ENCODE results near the gene MGST3.
"Not testable (repeated sequence)": the region's sequence is repeated elsewhere in the genome, so short reads cannot be mapped to it uniquely, and the experiment has no call there.

The MGST3 gene

DNA sequence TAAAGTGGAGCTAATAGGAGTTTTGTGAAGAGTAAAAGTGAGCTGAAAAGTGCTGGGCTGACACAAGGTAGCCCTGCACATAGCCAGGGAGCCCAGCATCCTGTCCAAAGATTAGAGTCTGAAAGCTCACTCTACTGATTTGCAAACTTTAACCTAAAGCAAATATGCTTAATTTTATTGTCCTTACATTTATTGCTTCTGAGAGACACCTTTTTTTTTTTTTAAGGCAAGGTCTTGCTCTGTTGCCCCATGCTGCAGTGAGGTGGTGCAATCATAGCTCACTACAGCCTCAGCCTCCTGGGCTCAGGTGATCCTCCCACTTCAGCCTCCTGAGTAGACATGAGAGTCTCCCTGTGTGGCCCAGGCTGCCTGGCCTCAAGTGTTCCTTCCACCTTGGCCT, 16.5 kb downstream of the MGST3 start:
- no peak overlapping the region for H3K27ac ChIP-seq (ENCODE audit: low read depth, low read length)
- peaks cover 6% of the 10 kb centered on the region for H3K36me3 ChIP-seq (ENCODE audit: control insufficient read depth, insufficient read depth, low read length)
- no peak overlapping the region for H3K9ac ChIP-seq (ENCODE audit: low read length)
- no peaks in the 10 kb centered on the region for H3K4me1 ChIP-seq (ENCODE audit: control insufficient read depth, insufficient read depth, low read length)
- H3K4me3 ChIP-seq (ENCODE audit: low read length), result no peak overlapping the region
- no peaks in the 10 kb centered on the region for H3K27me3 ChIP-seq (ENCODE audit: control insufficient read depth, insufficient read depth, low read length)

DNA sequence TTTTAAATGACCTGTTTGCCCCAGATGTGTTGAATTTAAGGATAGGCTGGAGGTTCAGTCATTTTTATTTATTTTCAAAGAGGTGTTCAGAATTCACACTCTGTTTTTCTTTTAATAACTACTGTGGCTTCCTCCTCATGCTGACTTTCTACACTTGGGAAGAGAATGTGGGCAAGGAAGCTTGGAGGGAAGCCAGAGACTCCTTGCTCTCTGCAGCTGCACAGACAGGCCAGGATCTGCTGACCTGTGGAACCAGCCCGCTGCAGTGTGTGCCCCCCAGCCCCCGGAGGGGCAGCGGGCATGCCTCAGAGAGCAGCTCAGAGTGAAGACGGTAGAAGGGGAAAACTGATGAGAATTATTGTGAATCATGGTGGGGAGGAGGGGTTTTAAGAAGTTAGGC, 16.9 kb downstream of the MGST3 start:
- Histone ChIP-seq H3K27ac (ENCODE audit: low read depth, low read length) (no peak overlapping the region), H3K27me3 (ENCODE audit: control insufficient read depth, insufficient read depth, low read length) (no peaks in the 10 kb centered on the region), H3K36me3 (ENCODE audit: control insufficient read depth, insufficient read depth, low read length) (peaks cover 6% of the 10 kb centered on the region), H3K4me1 (ENCODE audit: control insufficient read depth, insufficient read depth, low read length) (no peaks in the 10 kb centered on the region), H3K9ac (ENCODE audit: low read length) (no peak overlapping the region), H3K4me3 (ENCODE audit: low read length) (no peak overlapping the region)

DNA sequence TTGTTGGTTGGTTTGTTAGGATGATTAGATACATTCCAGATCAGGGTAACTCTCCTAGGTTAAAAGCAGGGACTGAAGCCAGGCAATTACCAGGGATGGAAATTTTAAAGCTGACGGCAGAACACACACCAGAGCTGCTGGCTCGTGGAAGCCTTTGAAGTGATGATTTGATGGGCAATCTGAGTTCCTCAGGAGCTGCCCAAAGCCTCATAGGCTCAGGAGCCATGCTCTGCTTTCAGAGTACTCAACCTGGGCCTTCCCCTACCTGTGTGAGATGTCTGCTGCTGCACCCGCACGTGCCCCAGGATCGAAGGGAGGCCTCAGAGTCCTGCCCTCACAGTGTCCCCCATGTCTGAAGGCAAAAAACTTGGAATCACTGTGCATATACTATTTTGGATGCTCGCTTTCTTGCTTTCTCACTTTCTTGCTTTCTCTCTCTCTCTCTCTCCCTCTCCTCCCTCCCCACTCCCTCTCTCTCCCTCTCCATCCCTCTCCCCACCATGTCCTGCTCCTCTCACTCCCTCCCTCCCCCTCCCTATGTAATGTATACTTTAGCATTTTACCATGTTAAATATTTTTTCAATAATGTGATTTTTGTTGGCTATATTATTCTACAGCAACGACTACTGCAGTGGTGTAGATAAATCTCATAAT, 18.0 kb downstream of the MGST3 start:
- no peak overlapping the region for H3K27ac ChIP-seq (ENCODE audit: low read depth, low read length)
- H3K9ac ChIP-seq (ENCODE audit: low read length), result no peak overlapping the region
- no peak overlapping the region for H3K4me3 ChIP-seq (ENCODE audit: low read length)
- H3K4me1 ChIP-seq (ENCODE audit: control insufficient read depth, insufficient read depth, low read length), result no peaks in the 10 kb centered on the region
- peaks cover 6% of the 10 kb centered on the region for H3K36me3 ChIP-seq (ENCODE audit: control insufficient read depth, insufficient read depth, low read length)
- H3K27me3 ChIP-seq (ENCODE audit: control insufficient read depth, insufficient read depth, low read length), result no peaks in the 10 kb centered on the region

- Histone ChIP-seq H3K4me3 (ENCODE audit: low read length) (no peak overlapping the region), H3K27ac (ENCODE audit: low read depth, low read length) (no peak overlapping the region), H3K27me3 (ENCODE audit: control insufficient read depth, insufficient read depth, low read length) (no peaks in the 10 kb centered on the region), H3K4me1 (ENCODE audit: control insufficient read depth, insufficient read depth, low read length) (no peaks in the 10 kb centered on the region), H3K36me3 (ENCODE audit: control insufficient read depth, insufficient read depth, low read length) (peaks cover 9% of the 10 kb centered on the region), H3K9ac (ENCODE audit: low read length) (no peak overlapping the region)
Observed at GRCh38 chr1:165650981-165651625, 20.1 kb downstream of the MGST3 start.

- not testable (repeated sequence) for H3K4me1 ChIP-seq (ENCODE audit: control insufficient read depth, insufficient read depth, low read length); H3K9ac ChIP-seq (ENCODE audit: low read length); H3K27me3 ChIP-seq (ENCODE audit: control insufficient read depth, insufficient read depth, low read length); H3K4me3 ChIP-seq (ENCODE audit: low read length); H3K27ac ChIP-seq (ENCODE audit: low read depth, low read length)
- H3K36me3 ChIP-seq (ENCODE audit: control insufficient read depth, insufficient read depth, low read length), result peaks cover 19% of the 10 kb centered on the region
Observed at GRCh38 chr1:165658766-165659580, 27.9 kb downstream of the MGST3 start.

DNA sequence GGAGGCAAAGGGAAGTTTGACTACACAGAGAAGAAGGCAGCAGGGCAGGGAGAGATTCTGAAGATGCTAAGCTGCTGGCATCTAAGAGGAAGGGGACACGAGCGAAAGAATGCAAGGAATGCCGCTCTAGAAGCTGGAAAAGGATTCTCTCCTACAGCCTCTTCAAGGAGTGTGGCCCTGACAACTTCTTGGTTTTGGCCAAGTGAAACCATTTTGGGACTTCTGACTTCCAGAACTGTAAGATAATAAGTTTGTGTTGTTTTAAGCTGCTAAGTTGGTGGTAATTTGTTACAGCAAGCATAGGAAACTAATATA, 28.5 kb downstream of the MGST3 start:
- peaks cover 18% of the 10 kb centered on the region for H3K36me3 ChIP-seq (ENCODE audit: control insufficient read depth, insufficient read depth, low read length)
- H3K9ac ChIP-seq (ENCODE audit: low read length), result no peak overlapping the region
- H3K4me3 ChIP-seq (ENCODE audit: low read length), result no peak overlapping the region
- no peaks in the 10 kb centered on the region for H3K27me3 ChIP-seq (ENCODE audit: control insufficient read depth, insufficient read depth, low read length)
- H3K4me1 ChIP-seq (ENCODE audit: control insufficient read depth, insufficient read depth, low read length), result no peaks in the 10 kb centered on the region
- no peak overlapping the region for H3K27ac ChIP-seq (ENCODE audit: low read depth, low read length)

DNA sequence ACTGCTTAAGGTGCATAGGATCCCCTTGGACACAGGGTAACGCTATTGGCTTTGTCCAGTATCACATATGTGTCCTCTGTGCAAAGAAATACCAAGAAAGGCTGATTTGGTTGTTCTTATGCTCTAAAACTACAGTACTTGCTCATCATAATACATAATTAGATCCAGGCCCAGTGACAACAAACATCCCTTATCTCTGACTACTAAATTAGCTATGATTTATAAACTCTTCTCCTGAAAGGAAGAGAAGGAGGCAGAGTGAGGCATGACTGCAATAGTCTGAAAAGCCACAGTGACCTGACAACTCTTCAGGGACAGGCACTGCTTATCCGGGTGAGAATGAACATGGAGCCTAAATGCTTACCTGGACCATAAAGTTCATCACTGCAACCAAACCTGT, 30.7 kb downstream of the MGST3 start:
- H3K36me3 ChIP-seq (ENCODE audit: control insufficient read depth, insufficient read depth, low read length), result peaks cover 22% of the 10 kb centered on the region
- H3K4me1 ChIP-seq (ENCODE audit: control insufficient read depth, insufficient read depth, low read length), result no peaks in the 10 kb centered on the region
- H3K4me3 ChIP-seq (ENCODE audit: low read length), result no peak overlapping the region
- H3K9ac ChIP-seq (ENCODE audit: low read length), result no peak overlapping the region
- H3K27me3 ChIP-seq (ENCODE audit: control insufficient read depth, insufficient read depth, low read length), result no peaks in the 10 kb centered on the region
- H3K27ac ChIP-seq (ENCODE audit: low read depth, low read length), result no peak overlapping the region

- H3K4me3 ChIP-seq (ENCODE audit: low read length), result no peak overlapping the region
- peaks cover 25% of the 10 kb centered on the region for H3K36me3 ChIP-seq (ENCODE audit: control insufficient read depth, insufficient read depth, low read length)
- H3K9ac ChIP-seq (ENCODE audit: low read length), result no peak overlapping the region
- no peak overlapping the region for H3K27ac ChIP-seq (ENCODE audit: low read depth, low read length)
- no peaks in the 10 kb centered on the region for H3K27me3 ChIP-seq (ENCODE audit: control insufficient read depth, insufficient read depth, low read length)
- H3K4me1 ChIP-seq (ENCODE audit: control insufficient read depth, insufficient read depth, low read length), result no peaks in the 10 kb centered on the region
Observed at GRCh38 chr1:165662186-165662585, 31.2 kb downstream of the MGST3 start.

DNA sequence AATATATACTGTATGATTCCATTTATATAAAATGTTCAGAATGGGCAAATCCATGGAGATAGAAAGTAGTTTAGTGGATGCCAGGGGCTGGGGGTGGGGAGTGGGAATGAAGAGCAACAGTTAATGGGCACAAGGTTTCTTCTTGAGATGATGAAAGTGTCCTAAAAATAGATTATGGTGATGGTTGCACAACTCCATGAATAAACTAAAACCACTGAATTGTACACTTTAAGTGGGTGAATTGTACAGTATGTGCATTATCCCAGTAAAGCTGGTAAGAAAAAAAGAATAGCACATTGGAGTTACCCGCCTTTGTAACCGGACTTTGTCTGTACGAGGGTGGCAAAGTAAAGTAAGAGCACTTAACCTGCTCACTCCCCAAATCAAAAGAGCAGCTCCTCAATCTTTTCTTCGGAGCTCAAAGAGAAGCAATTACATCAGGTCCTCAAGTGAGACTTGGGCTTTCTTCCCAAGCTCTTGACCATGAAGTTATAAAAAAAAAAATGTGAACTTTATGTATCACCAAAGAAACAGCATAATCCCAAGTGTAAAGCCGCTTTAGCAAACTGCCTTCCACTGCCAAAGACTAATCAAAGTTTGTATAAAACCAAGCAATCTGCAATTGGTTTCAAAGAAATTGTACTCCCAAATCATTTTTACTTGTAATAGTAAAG, 35.3 kb downstream of the MGST3 start:
- no peaks in the 10 kb centered on the region for H3K27me3 ChIP-seq (ENCODE audit: control insufficient read depth, insufficient read depth, low read length)
- H3K36me3 ChIP-seq (ENCODE audit: control insufficient read depth, insufficient read depth, low read length), result peaks cover 33% of the 10 kb centered on the region
- H3K27ac ChIP-seq (ENCODE audit: low read depth, low read length), result no peak overlapping the region
- H3K4me1 ChIP-seq (ENCODE audit: control insufficient read depth, insufficient read depth, low read length), result no peaks in the 10 kb centered on the region
- no peak overlapping the region for H3K9ac ChIP-seq (ENCODE audit: low read length)
- H3K4me3 ChIP-seq (ENCODE audit: low read length), result no peak overlapping the region

GRCh38 chr1:165668184-165668583, 37.1 kb downstream of the MGST3 start:
- Histone ChIP-seq H3K27me3 (ENCODE audit: control insufficient read depth, insufficient read depth, low read length) (no peaks in the 10 kb centered on the region), H3K4me3 (ENCODE audit: low read length) (no peak overlapping the region), H3K9ac (ENCODE audit: low read length) (no peak overlapping the region), H3K27ac (ENCODE audit: low read depth, low read length) (no peak overlapping the region), H3K4me1 (ENCODE audit: control insufficient read depth, insufficient read depth, low read length) (no peaks in the 10 kb centered on the region), H3K36me3 (ENCODE audit: control insufficient read depth, insufficient read depth, low read length) (peaks cover 35% of the 10 kb centered on the region)

- Histone ChIP-seq H3K9ac (ENCODE audit: low read length) (no peak overlapping the region), H3K4me3 (ENCODE audit: low read length) (no peak overlapping the region), H3K36me3 (ENCODE audit: control insufficient read depth, insufficient read depth, low read length) (peaks cover 28% of the 10 kb centered on the region), H3K27me3 (ENCODE audit: control insufficient read depth, insufficient read depth, low read length) (no peaks in the 10 kb centered on the region), H3K27ac (ENCODE audit: low read depth, low read length) (no peak overlapping the region), H3K4me1 (ENCODE audit: control insufficient read depth, insufficient read depth, low read length) (no peaks in the 10 kb centered on the region)
Observed at GRCh38 chr1:165671526-165671925, 40.5 kb downstream of the MGST3 start.

- Histone ChIP-seq H3K36me3 (ENCODE audit: control insufficient read depth, insufficient read depth, low read length) (peaks cover 10% of the 10 kb centered on the region), H3K9ac (ENCODE audit: low read length) (no peak overlapping the region)
Observed at GRCh38 chr1:165674599-165674998, 43.6 kb downstream of the MGST3 start.

More at GRCh38 chr1:165674599-165674998, 43.6 kb downstream of the MGST3 start:
- H3K4me3 ChIP-seq (ENCODE audit: low read length), result no peak overlapping the region
- no peaks in the 10 kb centered on the region for H3K27me3 ChIP-seq (ENCODE audit: control insufficient read depth, insufficient read depth, low read length)
- H3K27ac ChIP-seq (ENCODE audit: low read depth, low read length), result no peak overlapping the region
- H3K4me1 ChIP-seq (ENCODE audit: control insufficient read depth, insufficient read depth, low read length), result no peaks in the 10 kb centered on the region

All from rectal smooth muscle tissue (tissue), 1 donor.